Measurements from ENCODE around the gene ADAMTS17. TPM values are rescaled to one million over a fixed set of nuclear protein-coding genes. Genes with fewer than 3 reads are reported as not detected.
A peak's percentile ranks its signal among the peaks of the same experiment; 100 is the strongest.

The ADAMTS17 gene
- total and polyA plus RNA-seq, 9 donors: 3.1 to 8.2 (median 5.2) TPM

DNA sequence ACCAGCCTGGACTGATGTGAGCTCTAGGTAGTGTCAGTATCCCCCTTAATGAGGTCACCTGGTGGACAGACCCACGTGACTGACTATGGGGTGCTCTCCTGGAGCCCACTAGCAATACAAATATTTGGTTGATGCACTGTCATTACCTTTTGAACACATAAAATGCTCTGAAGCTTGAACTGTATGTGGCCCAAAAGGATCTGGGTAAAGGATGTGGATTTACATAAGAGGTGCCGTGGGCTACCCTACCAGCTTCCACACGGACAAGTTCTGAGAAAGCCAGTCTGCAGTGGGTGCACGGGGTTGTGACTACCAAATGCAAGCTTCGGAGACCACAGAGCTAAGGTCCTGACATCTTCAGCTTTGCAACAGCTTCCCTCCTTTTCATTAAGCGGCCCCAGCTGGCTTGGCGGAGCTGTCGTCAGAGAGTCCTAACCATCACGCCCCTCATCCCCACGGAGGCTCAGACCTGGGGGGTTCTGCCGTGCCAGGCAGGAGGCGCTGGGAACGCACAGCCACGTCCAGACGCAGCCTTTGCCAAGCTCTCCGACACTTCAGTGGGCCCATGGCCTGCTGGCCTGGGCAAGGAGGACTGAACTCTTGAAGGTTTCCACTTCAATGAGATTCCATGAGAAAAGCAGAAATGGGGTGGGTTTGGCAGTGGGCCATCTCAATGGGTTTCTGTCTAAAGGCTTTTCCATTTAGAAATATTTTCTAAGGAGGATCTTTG lies 228.3 kb downstream of the ADAMTS17 start:
- no peaks in the 10 kb centered on the region for H3K27me3 ChIP-seq (ENCODE audit: control insufficient read depth, insufficient read depth, low read length)
- 66% methylated on average over 12 of the region's 16 CpGs for WGBS (ENCODE audit: insufficient coverage)
- DNase-seq: no peak
- peaks cover 59% of the 10 kb centered on the region for H3K4me1 ChIP-seq (ENCODE audit: control insufficient read depth, insufficient read depth, low read length)
- H3K4me3 ChIP-seq (ENCODE audit: low read length): no peak overlapping the region
- H3K27ac ChIP-seq (ENCODE audit: low read length): peak overlapping the region; percentile 89
- H3K36me3 ChIP-seq (ENCODE audit: control insufficient read depth, insufficient read depth, low read length): no peaks in the 10 kb centered on the region
- peaks cover 6% of the 10 kb centered on the region for H3K9me3 ChIP-seq (replicated peaks; ENCODE audit: control insufficient read depth, low read depth, low read length)

DNA sequence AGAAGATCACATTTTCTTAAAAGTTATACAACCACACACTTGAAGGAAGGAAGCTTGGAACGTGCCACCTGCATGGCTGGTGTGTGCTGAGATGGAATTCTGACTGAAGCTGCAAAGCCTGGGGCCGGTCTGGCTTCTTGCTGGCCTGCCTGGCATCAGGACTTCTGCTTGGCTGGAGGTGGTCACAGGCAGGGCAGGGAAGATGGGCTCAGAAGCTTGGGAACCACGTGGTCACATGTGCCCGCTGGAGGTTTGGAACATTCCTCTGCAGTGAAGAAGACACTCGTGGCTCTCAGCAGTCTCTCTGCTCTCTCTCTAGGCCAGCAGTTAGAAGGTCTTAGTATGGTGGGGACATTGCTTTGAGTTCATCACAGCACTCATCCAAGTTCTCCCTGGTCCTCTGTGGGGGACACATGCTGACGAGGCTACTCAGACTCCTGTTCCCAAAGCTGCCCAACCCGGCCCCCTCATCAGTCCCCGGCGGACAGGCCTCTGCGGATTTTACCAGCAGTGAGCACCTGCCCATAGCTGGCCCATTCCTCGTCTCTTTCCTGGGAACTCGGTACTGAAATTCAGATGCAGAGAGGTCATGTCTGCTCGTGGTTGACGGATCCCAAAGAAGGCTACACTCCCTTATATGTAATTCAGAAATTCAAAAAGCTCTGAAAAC lies 229.0 kb downstream of the ADAMTS17 start:
- 89% methylated on average over 7 of the region's 14 CpGs for WGBS (ENCODE audit: insufficient coverage)
- no peaks in the 10 kb centered on the region for H3K36me3 ChIP-seq (ENCODE audit: control insufficient read depth, insufficient read depth, low read length)
- peaks cover 6% of the 10 kb centered on the region for H3K9me3 ChIP-seq (replicated peaks; ENCODE audit: control insufficient read depth, low read depth, low read length)
- no peaks in the 10 kb centered on the region for H3K27me3 ChIP-seq (ENCODE audit: control insufficient read depth, insufficient read depth, low read length)
- H3K4me3 ChIP-seq (ENCODE audit: low read length): no peak overlapping the region
- peaks cover 59% of the 10 kb centered on the region for H3K4me1 ChIP-seq (ENCODE audit: control insufficient read depth, insufficient read depth, low read length)
- no peak overlapping the region for H3K27ac ChIP-seq (ENCODE audit: low read length)
- no peak for DNase-seq

DNA sequence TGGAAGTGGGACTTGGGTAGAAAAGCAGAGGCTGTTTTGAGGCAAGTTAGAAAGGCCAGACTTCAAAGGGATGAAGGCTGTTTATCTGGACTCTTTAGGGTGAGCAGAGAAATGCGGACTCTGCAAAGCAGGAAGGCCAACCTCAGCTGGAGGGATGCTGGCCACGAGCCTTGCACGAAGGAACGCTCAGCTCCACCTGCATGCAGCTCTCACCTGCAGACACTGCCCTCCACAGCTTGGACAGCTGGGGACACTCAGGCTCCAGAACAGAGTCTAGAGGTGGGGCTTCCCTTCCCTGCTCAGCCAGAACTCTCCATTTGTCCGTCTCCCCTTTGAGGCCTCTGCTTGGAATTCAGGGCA lies 229.7 kb downstream of the ADAMTS17 start:
- 56% methylated on average over 4 of the region's 5 CpGs for WGBS (ENCODE audit: insufficient coverage)
- Histone ChIP-seq H3K27ac (ENCODE audit: low read length) (peak overlapping the region; percentile 25), H3K9me3 (replicated peaks; ENCODE audit: control insufficient read depth, low read depth, low read length) (peaks cover 6% of the 10 kb centered on the region), H3K36me3 (ENCODE audit: control insufficient read depth, insufficient read depth, low read length) (no peaks in the 10 kb centered on the region), H3K27me3 (ENCODE audit: control insufficient read depth, insufficient read depth, low read length) (no peaks in the 10 kb centered on the region), H3K4me1 (ENCODE audit: control insufficient read depth, insufficient read depth, low read length) (peaks cover 57% of the 10 kb centered on the region), H3K4me3 (ENCODE audit: low read length) (no peak overlapping the region)
- DNase-seq: no peak

DNA sequence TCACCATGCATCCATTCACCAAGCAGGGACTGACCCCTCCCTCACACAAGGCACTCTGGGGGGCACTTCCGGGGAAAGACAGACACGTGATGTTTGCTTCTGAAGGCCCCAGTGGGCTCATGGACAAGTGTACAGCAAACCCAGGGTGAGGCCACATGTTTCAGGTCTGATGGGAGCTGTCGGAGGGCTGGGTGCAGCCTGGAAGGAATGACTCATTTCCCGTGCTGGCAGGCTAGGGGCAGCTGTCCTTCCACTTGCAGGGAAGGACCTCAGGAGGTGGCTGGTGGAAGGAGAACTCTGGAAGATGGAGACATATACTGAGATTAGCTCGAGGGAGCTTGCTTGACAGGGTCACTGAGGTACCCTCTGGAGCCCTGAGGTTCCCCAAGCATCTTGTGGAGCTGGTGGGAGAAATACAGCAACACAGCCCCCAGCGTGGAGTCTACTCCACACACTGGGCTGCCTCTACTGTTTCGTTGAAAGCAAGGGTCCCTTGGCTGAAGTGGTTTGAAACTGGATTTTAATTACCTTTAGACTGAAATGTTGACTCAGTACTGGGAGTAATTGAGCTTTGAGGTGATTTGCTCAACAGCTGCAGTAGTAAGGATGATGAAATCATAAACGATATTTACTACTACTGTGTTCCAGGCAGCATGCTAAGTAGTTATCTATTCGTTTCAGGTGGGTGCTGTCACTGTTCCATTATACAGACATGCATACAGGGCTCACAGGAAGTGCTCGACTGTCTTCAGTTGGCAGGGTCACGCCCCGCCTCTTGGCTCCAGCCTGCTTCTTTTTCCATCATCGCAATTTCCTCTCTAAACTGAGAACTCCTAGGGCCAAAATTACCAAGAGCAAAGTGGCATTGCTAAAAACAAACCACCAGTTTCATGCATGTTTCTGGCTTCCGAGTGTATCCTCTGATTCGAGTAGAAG lies 230.4 kb downstream of the ADAMTS17 start:
- Histone ChIP-seq H3K36me3 (ENCODE audit: control insufficient read depth, insufficient read depth, low read length) (no peaks in the 10 kb centered on the region), H3K27me3 (ENCODE audit: control insufficient read depth, insufficient read depth, low read length) (no peaks in the 10 kb centered on the region), H3K9me3 (replicated peaks; ENCODE audit: control insufficient read depth, low read depth, low read length) (peaks cover 6% of the 10 kb centered on the region), H3K27ac (ENCODE audit: low read length) (peak overlapping the region; percentile 38), H3K4me3 (ENCODE audit: low read length) (no peak overlapping the region), H3K4me1 (ENCODE audit: control insufficient read depth, insufficient read depth, low read length) (peaks cover 51% of the 10 kb centered on the region)
- DNase-seq: peak; percentile 78
- WGBS (ENCODE audit: insufficient coverage): 45% methylated on average over 10 of the region's 15 CpGs

DNA sequence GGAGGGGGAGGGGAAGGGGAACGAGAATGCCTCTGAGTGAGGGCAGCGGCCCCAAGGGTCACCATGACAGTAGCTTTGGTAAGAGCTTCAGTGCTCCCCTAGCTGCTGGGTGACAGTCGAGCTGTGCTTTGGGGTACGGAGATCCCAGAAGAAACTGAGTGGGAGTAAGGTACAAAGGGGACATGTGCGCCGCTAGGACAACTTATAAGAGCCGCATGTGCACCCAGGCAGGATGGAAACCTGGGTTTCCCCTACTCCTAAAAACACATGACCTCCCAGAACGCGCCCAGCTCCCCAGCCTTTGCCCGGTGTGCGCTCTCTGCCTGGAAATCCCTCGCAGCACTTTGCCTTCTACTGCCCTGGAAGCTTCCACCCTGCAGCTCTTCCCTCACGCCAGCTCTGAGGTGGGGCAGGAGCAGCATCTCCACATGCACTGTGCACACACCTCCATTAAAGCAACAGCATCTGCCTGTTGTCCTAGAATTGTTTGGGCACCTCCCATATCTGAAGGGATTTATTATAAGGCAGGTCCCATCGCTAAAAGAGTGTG lies 232.2 kb downstream of the ADAMTS17 start:
- no peak overlapping the region for H3K27ac ChIP-seq (ENCODE audit: low read length)
- no peaks in the 10 kb centered on the region for H3K36me3 ChIP-seq (ENCODE audit: control insufficient read depth, insufficient read depth, low read length)
- no peak overlapping the region for H3K4me3 ChIP-seq (ENCODE audit: low read length)
- WGBS (ENCODE audit: insufficient coverage): 90% methylated on average over 8 of the region's 14 CpGs
- H3K27me3 ChIP-seq (ENCODE audit: control insufficient read depth, insufficient read depth, low read length): no peaks in the 10 kb centered on the region
- H3K4me1 ChIP-seq (ENCODE audit: control insufficient read depth, insufficient read depth, low read length): peaks cover 34% of the 10 kb centered on the region
- H3K9me3 ChIP-seq (replicated peaks; ENCODE audit: control insufficient read depth, low read depth, low read length): no peaks in the 10 kb centered on the region
- DNase-seq: no peak

DNA sequence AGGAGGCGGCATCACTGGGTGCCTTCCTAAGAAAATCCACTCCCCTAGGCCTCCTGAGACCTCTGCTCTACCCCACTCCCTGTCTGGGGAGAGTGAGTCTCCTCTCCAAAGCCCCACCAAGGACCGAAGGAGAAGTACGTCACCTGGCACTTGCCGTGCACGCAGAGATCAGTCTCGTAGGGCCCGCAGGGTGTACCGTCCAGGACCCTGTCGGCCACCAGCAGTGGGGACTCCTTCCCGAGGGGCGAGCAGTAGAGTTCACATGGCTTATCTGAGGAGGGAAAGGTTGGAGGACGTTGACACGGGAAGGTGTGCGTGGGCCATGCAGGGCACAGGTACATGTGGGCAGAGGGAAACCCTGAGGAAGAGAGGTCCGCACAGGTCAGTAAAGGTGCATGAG lies 232.9 kb downstream of the ADAMTS17 start:
- H3K27ac ChIP-seq (ENCODE audit: low read length): no peak overlapping the region
- H3K36me3 ChIP-seq (ENCODE audit: control insufficient read depth, insufficient read depth, low read length): no peaks in the 10 kb centered on the region
- no peaks in the 10 kb centered on the region for H3K9me3 ChIP-seq (replicated peaks; ENCODE audit: control insufficient read depth, low read depth, low read length)
- no peak for DNase-seq
- peaks cover 28% of the 10 kb centered on the region for H3K4me1 ChIP-seq (ENCODE audit: control insufficient read depth, insufficient read depth, low read length)
- no peak overlapping the region for H3K4me3 ChIP-seq (ENCODE audit: low read length)
- no peaks in the 10 kb centered on the region for H3K27me3 ChIP-seq (ENCODE audit: control insufficient read depth, insufficient read depth, low read length)
- WGBS (ENCODE audit: insufficient coverage): 93% methylated on average over 13 of the region's 15 CpGs

DNA sequence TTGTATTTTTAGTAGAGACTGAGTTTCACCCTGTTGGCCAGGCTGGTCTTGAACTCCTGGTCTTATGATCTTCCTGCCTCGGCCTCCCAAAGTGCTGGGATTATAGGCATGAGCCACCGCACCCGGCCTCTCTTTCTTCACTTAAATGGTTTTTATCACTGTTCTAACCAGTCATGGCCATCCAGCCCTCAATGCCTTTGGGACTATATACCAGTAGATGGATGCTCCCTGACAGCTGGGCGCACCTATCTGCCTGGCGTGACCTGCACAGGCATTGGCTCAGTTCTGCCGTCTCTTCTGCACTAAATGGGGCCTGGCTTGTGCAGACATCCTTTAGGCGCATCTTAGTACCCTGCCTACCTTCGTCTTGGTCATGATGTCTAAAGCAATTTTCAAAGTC lies 233.4 kb downstream of the ADAMTS17 start:
- no peaks in the 10 kb centered on the region for H3K36me3 ChIP-seq (ENCODE audit: control insufficient read depth, insufficient read depth, low read length)
- no peaks in the 10 kb centered on the region for H3K27me3 ChIP-seq (ENCODE audit: control insufficient read depth, insufficient read depth, low read length)
- H3K27ac ChIP-seq (ENCODE audit: low read length): no peak overlapping the region
- 96% methylated on average over 8 of the region's 8 CpGs for WGBS (ENCODE audit: insufficient coverage)
- no peak overlapping the region for H3K4me3 ChIP-seq (ENCODE audit: low read length)
- DNase-seq: no peak
- peaks cover 23% of the 10 kb centered on the region for H3K4me1 ChIP-seq (ENCODE audit: control insufficient read depth, insufficient read depth, low read length)
- H3K9me3 ChIP-seq (replicated peaks; ENCODE audit: control insufficient read depth, low read depth, low read length): no peaks in the 10 kb centered on the region

DNA sequence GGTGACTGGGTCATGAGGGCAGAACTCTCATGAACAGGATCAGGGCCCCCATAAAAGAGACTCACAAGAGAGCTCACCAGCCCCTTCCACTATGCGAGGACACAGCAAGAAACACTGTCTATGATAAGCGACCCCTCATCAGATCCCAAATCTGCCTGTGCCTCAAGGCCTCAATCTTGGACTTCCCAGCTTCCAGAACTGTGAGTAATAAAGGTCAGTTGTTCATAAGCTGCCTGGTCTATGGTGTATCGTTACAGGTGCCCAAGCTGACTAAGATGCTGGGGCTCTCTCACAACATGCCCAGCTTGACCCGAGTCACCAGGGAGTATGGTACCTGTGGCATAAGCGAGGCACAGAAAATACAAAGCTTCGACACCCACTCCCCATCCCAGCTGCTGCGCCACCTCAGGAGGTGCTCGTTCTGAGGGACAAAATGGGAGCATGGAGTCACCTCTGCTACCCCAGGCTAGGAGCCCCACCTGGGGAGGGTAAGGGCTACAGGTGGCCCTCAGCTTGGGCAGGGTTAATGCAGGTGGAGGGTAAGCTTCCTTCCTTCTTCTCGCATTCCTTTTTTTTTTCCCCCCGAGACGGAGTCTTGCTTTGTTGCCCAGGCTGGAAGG lies 234.1 kb downstream of the ADAMTS17 start:
- no peak overlapping the region for H3K4me3 ChIP-seq (ENCODE audit: low read length)
- no peaks in the 10 kb centered on the region for H3K36me3 ChIP-seq (ENCODE audit: control insufficient read depth, insufficient read depth, low read length)
- H3K27me3 ChIP-seq (ENCODE audit: control insufficient read depth, insufficient read depth, low read length): no peaks in the 10 kb centered on the region
- no peak overlapping the region for H3K27ac ChIP-seq (ENCODE audit: low read length)
- no peaks in the 10 kb centered on the region for H3K9me3 ChIP-seq (replicated peaks; ENCODE audit: control insufficient read depth, low read depth, low read length)
- 90% methylated on average over 8 of the region's 11 CpGs for whole genome bisulfite sequencing (ENCODE audit: insufficient coverage)
- DNase-seq: no peak
- H3K4me1 ChIP-seq (ENCODE audit: control insufficient read depth, insufficient read depth, low read length): peaks cover 17% of the 10 kb centered on the region

DNA sequence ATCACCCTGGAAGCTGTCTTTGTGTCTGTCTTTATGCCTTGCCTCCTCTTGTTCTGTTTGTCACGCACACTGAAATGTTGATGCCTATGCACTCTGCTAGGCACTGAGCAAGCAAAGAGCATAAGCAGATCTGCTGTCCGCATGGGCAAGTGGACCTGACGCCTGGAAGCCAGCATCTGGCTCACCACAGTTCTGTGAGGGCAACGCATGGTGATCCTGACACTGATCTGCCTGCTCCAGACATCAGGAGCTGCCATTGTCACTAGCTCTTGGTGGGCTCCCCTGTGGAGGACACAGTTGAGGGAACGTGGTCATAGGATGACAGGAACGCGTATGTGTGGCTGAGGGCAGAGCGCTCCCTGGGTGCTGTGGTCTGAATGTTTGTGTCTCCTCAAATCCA lies 234.6 kb downstream of the ADAMTS17 start:
- Histone ChIP-seq H3K4me3 (ENCODE audit: low read length) (no peak overlapping the region), H3K27me3 (ENCODE audit: control insufficient read depth, insufficient read depth, low read length) (no peaks in the 10 kb centered on the region), H3K4me1 (ENCODE audit: control insufficient read depth, insufficient read depth, low read length) (peaks cover 17% of the 10 kb centered on the region), H3K9me3 (replicated peaks; ENCODE audit: control insufficient read depth, low read depth, low read length) (no peaks in the 10 kb centered on the region), H3K27ac (ENCODE audit: low read length) (no peak overlapping the region), H3K36me3 (ENCODE audit: control insufficient read depth, insufficient read depth, low read length) (no peaks in the 10 kb centered on the region)
- WGBS (ENCODE audit: insufficient coverage): 98% methylated on average over 4 of the region's 8 CpGs
- DNase-seq: no peak
